Fibroblast of lung (primary cell): Measurements from ENCODE around the gene SNAP91.
"Not testable (repeated sequence)": the region's sequence is repeated elsewhere in the genome, so short reads cannot be mapped to it uniquely, and the experiment has no call there.

Source experiments
- EZH2 ChIP-seq: IDR thresholded peaks from 2 replicates; pipeline ENCODE4 v1.5.1; 2012; ENCODE audit warnings: low read length, control low read depth, mild to moderate bottlenecking; ENCODE audit errors: missing control alignments
- TF ChIP-seq, protein P1 (sequence below), 2 donors: IDR thresholded peaks in 1 of 2; conservative IDR thresholded peaks in 1 of 2; 1 replicate in 1 of 2; 2 replicates in 1 of 2; pipeline ENCODE4 v1.5.1; 2011 to 2012; ENCODE audit warnings: low read length in 2 of 2, control low read depth in 1 of 2, inconsistent platforms in 1 of 2, low read depth in 1 of 2, mild to moderate bottlenecking in 1 of 2

- TF ChIP-seq, protein P1, sequence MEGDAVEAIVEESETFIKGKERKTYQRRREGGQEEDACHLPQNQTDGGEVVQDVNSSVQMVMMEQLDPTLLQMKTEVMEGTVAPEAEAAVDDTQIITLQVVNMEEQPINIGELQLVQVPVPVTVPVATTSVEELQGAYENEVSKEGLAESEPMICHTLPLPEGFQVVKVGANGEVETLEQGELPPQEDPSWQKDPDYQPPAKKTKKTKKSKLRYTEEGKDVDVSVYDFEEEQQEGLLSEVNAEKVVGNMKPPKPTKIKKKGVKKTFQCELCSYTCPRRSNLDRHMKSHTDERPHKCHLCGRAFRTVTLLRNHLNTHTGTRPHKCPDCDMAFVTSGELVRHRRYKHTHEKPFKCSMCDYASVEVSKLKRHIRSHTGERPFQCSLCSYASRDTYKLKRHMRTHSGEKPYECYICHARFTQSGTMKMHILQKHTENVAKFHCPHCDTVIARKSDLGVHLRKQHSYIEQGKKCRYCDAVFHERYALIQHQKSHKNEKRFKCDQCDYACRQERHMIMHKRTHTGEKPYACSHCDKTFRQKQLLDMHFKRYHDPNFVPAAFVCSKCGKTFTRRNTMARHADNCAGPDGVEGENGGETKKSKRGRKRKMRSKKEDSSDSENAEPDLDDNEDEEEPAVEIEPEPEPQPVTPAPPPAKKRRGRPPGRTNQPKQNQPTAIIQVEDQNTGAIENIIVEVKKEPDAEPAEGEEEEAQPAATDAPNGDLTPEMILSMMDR (conservative IDR thresholded peaks at IDR 0.05 in 1 of 2, IDR thresholded peaks at IDR 0.05 in 1 of 2; ENCODE audit: low read depth in 1 of 2, low read length in 2 of 2): not testable (repeated sequence)
- TF ChIP-seq EZH2: not testable (repeated sequence)
These were observed 79.0 kb downstream of the SNAP91 start for GRCh38 chr6:83629908-83630307.
